Right kidney (tissue), 9 donors: Measurements from ENCODE around the gene CCDC201.

ENCODE experiments used
- DNase-seq: peaks from one replicate; pipeline ENCODE4 v3.0.0-alpha.2; 2016
- long read RNA-seq, 8 donors: transcript quantifications; one replicate each; lab custom pipeline, GENCODE V29; 2026

Gene CCDC201, protein sequence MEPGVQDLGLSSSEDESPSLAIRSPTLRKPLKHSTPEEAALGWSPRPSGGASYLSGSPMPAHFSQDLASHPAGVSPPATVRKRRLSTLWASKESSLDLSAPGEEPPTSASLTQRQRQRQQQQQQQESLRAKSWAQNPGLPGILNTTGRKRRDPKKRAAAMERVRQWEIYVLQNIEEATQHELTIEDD
- long read RNA-seq, donor 1: 0 reads
- long read RNA-seq, donor 2: 0 reads
- long read RNA-seq, donor 3: 0 reads
- long read RNA-seq, donor 4: 0 reads
- long read RNA-seq, donor 5: 0 reads
- long read RNA-seq, donor 6: 0 reads
- long read RNA-seq, donor 7: 0 reads
- long read RNA-seq, donor 8: 0 reads

DNA sequence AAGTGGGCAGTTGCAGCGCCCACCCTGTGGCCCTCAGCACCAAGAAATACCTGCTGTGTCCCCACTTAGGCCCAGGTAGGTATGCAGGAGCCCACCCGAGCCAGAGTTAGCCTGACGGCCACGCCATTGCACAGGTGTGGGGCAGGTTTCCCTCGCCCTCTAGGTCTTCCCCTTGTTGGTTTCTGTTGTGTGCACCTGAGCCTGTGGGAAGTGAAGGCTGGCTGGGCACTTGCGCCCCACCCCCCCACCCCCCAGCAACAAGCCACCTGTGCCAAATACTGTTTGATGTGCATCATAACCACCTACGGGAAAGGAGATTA lies at the start of gene CCDC201:
Gene CCDC201, minus strand, starts transcription at position 48 of the 320 bp plus-strand sequence. CDS start 75 bp downstream, outside the sequence.
- DNase-seq: no peak

DNA sequence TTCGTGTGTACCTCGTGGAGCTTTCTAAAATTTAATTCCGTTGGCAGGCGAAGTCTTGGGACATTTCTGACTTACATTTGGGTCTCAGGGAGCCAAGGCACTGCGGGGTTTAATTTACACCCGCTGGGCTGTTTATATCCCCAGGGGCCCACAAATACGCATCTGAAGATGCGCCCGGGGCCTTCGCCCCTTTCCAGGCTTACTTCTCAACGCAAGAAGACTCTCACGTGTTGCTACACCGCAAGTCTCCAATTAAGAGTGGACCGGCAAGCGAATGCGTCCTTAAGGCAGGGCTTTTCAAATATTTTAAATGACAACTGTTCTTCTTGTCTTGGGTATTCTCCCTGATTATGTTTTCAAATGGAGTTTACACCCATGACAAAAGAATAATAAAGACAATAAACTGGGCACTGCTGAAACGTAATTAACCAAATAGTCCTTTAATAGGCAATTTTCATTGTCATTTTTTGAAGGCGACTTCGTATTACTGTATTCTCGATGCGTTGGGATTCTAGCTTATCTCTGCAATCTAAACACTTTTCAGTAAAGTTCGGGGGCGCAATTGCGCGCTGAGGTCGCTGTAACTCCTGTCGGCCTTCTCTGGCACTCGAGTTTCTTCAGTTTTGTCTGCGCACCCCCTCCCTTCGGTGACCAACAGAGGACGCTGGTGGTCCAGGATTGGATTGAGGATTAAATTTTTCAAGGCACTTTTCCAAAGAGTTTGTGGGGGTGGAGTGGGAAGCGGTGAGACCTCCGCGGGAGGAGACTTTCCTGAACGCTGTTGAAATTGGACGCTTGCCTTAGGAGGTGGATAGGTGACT lies 49.0 kb upstream of the CCDC201 start:
- DNase-seq: peak; percentile 75

DNA sequence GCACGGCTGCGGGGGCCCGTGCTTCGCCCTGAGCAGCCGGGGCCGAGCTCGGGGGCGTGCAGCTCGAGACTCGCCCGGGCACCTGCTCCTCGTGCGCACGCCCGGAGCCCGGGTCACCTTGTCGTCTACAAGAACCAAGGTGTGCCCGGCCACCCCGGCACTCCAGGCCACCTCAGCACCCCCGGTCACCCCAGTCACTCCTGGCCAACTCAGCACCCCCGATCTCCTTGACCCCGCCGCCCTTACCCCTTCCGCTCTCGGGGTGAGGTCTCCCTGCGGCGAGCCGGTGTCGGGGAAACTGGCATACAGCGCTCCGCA lies 48.5 kb upstream of the CCDC201 start:
- no peak for DNase-seq

DNA sequence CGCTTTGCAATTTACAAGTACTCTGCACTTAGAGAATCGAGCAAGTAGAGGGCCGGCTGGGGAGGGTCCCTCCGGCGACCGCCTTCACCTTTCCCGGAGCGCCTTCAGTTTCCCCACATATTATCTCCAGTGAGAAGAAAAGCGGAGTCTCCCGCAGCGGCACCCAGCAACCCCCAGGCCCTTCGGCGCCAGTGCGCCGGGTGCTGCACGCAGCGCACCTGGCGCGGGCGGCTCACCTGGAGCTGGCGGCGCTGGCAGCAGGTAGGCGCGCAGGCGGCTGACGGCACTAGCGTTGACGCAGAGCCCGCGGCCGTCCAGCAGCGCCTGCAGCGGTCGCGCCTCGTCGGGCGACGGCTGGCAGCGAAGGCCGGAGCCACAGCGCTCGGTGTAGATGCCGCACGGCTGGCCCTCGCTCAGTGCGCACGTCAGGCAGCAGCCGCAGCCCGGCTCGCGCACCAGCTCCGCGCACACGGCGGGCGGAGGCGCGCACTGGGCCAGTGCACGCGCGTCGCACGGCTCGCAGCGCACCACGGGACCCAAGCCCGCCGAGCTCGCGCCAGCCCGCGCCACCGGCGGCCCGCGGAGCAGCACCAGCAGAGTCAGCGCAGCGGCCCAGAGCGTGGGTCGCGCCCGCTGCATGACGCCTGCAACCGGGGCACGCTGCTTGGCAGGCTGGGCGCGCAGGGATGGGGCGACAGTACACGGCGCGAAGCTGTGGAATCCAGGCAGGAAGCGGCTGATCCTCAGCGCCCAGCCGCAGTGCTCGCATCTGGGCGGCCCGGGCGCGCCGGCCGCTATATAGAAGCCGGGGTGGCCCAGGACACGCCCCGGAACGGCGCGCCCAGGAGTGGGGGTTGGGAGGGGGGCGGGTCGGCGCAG lies 47.9 kb upstream of the CCDC201 start, which contains the start of gene IGFBP3:
Gene IGFBP3, minus strand, starts transcription at position 771 of the 879 bp plus-strand sequence. Its CDS starts 132 bp downstream, at position 639.
- peak; percentile 91 for DNase-seq

DNA sequence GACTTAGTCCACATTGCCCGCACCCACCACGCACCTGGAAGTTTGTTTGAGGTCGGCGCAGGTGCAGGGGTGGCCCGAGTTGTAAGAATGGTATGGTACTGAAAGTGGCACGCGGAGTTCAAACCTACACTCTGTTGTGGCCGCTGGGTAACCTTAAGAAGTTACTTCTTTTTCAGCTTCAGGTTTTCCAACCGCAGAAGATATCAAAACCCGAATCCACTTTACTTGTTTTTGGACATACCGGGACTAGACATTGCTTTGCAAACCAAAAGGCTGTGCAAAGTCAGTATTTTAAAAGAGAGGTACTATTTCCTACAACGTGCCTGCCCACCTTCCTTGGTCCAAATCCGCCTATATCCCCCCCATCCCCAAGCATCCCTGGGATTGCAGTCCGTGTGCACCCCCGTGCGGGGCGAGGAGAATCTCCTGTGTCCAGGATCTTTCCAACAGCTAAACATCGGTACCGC lies 47.1 kb upstream of the CCDC201 start:
- DNase-seq: no peak

DNA sequence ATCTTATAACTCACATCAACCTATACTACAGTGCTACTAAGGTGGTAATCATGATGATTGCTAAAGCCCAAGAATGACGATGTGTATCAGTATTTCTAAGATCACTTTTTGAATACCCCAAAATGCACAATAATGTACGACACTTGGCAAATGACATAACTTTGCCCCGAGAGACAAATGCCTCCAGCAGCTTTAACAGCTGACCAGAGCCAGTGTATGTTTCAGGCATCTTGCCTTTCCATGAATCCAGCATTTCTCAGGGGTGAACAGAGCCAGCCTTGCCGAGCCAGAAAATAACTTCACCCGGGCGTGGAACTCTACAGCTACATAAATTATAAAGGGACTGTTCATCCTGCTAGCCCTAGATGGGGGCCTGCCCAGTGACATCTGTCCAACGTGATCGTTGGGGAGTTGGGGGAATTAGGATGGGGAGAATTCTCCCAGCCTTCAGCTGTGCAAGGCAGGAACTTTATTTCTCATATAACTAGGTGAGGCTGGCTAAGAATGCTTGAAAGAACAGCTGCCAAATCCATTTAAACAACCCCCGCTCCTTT lies 46.4 kb upstream of the CCDC201 start:
- no peak for DNase-seq

DNA sequence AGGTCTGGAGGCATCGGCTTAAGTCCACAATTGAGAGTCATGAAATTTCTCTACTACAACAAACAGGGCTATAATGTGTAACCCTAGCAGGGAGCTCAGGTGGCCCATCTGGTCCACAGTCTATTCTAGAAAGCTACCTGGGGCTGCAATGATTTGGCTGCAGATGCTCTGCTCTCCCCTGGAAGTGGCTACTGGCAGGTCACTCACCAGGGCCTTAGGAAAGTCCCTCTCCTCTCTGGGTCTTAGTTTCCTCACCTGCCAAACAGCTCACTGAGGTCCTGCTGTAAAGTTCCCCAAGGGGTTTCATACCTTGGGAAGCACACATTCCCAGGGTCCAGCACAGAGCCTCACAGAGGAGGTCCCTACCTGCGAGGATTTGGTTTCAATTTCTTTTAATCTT lies 45.7 kb upstream of the CCDC201 start:
- DNase-seq: no peak

DNA sequence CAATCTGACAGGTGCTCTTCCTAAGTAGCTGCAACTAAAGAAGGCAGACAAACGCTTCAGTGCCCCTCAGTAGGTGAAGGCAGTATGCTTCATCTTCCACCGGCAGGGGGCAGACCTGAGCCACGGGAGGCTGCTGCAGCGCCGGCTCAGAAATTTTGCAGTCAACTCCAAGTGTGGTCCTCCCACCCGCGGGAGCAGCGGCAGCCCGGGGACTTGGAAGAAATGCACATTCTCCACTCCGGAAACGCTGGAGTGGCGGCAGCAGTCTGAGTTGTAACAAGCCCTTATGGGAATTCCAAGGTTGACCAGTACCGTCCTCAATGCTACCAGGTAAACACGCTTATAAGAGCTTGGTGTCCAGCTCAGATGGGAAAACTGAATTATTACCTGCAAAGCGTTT lies 44.8 kb upstream of the CCDC201 start:
- peak; percentile 67 for DNase-seq

DNA sequence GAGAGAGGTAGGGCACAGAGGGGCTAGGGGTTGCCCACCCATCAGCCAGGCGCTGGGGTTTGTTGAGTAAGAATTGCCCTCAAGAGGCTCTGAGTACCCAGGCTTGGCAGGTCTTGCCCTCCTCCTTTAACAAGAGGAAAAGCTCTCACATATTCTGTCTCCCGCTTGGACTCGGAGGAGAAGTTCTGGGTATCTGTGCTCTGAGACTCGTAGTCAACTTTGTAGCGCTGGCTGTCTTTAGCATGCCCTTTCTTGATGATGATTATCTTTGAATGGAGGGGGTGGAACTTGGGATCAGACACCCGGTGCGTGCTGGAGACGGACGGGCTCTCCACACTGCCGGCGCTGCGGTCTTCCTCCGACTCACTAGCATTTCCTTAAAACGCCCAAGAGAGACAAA lies 44.2 kb upstream of the CCDC201 start:
- DNase-seq: no peak

DNA sequence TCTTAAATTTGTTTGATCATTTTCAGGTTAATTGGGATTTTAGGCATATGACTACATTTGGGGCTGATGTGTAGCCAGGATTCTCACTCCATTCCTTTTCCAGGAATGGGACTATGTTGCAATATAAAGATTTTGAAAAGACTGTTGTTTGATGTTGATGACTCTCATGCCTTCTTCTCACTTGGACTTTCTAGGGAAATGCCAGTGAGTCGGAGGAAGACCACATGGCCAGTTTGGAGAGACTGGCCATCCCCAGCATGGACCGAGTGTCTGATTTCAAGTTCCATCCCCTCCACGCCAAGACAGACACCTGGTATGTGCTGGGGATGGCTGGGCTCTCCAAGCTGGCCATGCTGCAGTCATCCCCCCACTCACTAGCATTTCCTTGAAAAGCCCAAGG lies 42.7 kb upstream of the CCDC201 start:
- DNase-seq: no peak

DNA sequence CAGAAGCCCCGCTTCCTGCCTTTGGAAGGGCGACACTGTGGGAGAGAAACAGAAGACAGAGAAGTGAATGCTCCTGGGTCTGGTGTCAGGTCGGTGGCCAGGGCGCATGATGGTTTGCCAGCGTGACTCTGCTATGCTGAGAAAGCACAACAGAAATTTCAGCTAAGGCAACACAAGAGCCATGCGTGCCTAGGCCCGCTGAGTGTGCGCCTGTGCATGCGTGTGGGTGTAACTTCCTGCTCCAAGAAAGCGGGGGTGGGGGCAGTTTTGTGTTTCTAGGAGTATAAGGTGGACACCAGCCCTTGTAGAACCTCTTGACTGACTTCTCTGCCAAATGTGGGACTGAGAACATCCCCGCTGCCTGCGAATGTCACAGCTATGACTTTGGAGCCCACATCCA lies 42.0 kb upstream of the CCDC201 start:
- DNase-seq: no peak

DNA sequence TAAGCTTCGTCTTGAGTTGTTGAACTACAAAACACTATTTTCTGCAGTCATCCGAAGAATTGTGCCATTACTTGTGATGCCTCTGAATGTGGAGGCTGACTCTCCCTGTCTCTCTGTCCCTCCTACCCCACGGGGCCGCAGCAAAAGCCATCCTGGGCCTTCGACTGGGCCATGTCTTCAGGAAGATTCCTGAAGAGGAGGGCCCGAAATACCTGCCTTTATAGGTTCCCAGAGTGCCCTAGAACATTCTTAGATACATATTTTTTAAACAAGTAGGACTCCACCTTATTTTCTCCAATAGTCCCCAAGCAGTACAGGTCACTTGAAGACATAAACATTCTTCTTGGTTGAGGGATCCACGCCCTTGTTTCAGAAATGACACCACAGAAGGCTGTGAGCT lies 40.1 kb upstream of the CCDC201 start:
- no peak for DNase-seq

DNA sequence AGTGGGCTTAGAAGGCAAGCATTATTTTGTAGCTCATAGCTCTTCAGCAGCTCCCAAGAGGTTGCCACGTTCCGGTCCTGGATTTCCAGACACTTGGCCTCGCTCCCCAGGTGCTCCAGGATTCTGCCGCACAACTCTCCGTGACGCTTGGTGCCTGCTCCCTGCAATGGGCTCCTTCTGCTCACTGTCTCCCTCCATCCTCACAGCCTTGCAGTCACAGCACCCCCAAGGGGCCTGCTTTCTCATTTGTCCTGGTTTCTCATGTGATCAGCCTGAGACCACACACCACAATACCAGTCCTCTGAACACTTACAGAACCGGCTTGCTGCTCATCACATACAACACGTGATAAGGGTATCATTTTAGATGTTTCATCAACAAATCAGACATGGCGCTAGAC lies 38.4 kb upstream of the CCDC201 start:
- no peak for DNase-seq

DNA sequence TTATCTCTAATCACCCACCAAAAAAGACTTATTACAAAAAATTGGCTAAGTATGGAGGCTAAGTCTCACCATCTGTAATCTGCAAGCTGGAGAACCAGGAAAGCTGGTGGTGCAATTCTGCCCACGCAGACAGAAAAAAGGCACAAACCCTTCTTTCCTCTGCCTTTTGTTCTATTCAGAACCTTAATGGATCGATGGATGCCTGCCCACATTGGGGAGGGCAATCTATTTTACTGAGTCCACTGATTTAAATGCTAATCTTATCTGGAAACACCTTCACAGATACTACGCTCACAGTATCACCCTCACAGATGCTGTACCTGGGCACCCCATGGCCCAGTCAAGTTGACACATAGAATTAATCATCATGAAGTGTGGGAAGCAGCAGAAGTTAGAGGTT lies 38.0 kb upstream of the CCDC201 start:
- DNase-seq: no peak

DNA sequence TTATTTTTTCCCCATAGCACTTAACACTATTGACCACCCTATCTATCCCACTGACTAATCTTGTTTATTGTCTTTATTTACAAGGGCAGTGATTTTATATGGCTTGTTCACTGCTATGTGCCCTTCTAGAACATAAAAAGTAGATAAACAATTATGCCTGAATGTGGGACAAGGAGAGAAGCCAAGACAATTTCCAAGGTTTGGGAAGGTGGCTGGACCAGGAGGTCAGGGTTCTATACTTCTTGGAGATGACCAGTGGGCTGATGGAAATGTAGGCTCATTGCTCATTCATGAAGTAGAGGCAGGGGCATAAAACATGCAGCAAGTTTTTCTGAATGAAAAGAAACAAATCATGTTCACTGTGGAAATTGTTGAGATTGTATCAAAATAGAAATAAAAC lies 36.7 kb upstream of the CCDC201 start:
- no peak for DNase-seq

DNA sequence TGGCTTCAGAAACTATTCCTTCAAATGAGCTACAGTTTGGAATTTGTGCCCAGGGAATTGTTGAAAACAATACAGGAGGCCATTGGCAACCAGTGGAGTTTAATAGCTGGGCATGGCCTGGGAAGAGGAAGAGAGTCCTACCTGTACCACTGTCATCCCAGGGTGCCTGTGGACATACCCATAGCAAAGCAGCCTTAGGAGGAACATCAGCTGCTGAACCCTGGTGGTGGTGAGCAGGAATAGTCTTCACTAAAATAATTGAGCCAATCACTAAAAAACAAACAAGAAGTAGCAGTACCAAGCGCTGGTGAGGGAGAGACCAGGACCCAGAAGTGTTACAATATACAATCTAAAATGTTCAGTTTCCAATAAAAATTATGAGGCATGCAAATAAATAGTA lies 29.9 kb upstream of the CCDC201 start:
- DNase-seq: no peak

DNA sequence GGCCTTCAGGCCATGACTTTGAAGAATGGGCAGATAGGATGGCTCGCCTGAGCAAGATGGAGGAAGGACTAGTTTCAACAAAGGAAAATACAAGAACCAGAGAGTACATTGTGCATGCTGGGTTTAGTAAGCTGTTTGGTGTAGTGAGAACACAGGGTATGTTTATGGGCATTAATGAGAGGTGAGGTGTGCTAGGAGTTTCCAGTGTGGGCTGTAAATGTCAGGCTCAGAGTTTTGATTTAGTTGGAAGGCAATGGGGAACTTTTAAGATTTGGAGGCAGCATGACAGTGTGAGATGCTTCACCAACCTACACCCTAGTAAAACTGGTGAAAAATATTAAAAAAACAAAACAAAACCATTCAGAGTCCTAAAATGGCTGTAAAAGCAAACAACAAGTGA lies 28.7 kb upstream of the CCDC201 start:
- no peak for DNase-seq

DNA sequence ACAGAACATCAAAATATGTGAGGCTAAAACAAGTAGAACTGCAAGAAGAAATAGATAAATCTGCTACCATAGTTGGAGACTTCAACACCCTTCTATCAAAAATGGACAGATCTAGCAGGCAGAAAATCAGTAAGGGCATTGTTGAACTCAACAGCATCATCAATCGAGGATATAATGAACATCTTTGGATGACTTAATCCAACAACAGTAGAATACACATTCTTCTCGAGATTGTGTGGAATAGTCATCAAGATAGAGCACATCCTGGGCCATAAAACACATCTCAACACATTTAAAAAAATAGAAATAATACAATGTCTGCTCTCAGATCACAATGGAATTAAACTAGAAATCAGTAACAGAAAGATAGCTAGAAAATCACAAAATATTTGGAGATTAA lies 25.3 kb upstream of the CCDC201 start:
- DNase-seq: no peak

DNA sequence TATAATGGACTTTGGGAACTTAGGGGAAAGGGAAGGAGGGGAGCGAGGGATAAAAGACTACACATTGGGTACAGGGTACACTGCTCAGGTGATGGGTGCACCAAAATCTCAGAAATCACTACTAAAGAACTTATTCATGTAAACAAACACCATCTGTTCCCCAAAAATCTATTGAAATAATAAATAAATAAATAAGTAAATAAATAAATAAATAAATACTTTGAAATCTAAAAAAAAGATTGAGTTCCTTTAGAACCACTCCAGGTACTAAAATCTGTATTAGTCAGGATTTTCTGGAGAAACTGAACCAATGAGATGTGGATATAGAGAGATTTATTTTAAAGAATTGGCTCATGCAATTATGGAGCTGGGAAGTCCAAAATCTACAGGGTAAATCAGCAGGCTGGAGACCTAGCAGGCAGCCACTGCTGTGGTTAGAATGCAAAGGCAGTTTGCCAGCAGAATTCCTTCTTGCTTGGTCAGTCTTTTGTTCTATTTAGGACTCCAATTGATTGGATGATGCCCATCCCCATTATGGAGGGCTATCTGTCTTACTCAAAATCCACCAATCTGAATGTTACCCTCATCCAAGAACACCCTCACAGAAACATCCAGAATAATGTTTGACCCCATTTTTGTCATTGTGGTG lies 24.3 kb upstream of the CCDC201 start:
- no peak for DNase-seq

DNA sequence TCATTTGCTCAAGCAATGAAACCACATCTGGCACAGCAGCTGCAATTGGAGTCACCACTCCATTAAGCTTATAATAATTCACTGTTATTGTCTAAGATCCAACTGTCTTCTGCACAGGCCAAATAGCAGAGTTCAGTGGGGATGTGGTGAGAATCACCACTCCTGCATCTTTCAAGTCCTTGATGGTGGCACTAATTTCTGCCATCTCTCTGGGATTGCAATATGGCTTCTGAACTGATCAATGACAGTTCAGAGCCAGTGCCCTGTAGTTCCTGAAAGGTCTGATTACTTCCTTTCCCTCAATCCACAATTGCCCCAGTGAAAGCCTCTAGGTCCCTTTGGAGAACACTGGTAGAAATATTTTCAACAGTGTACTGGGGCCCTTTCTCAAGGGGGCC lies 21.8 kb upstream of the CCDC201 start:
- no peak for DNase-seq

DNA sequence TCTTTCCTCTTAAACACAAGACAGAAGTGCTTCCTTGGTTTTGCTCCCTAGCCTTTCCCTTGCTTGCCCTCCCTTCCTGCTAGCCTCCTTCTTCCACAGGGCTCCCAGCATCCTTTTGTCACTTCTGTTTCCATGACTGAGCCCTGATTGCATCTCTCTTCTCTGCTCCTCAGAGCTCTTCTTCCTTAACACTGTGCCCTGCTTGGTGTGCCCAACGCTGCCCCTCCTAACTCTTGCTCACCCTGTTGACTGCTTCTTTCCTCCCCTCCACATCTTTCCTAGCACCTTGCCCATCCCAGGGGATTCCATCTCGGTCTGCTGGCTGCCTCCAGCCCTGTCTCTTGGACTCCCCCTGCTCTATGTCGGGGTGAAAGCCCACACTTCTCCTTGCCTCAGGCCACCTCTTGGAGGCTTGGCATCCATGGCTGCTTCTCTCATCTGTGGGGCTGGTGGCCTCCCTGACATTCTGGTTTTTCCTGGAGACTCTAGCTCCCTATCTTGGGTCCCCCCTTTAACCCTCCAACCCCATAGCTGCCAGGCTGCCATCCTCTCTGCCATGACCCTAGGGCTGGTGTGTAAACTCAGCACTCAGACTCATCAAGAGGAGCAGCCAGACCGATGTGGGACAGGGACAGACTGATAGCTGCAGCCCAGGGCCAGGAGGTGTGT lies 21.2 kb upstream of the CCDC201 start:
- no peak for DNase-seq
